NCI-H2107 treated with DMSO at 0.1 percent for 48 hours (cell line): ENCODE measurements around the gene NBEAL1.
"Not testable (repeated sequence)": the region's sequence is repeated elsewhere in the genome, so short reads cannot be mapped to it uniquely, and the experiment has no call there.

Experiments
- DNase-seq: peaks from one replicate; lab custom pipeline; 2025; ENCODE audit not compliant: unreplicated experiment; lab: John Stamatoyannopoulos, UW

NBEAL1 gene

GRCh38 chr2:203014456-203015199, at the start of gene NBEAL1:
Gene NBEAL1 (plus strand): TSS chr2:203014875. CDS start chr2:203016385, 1,510 bp downstream.
- DNase-seq = peak; percentile 95

DNA sequence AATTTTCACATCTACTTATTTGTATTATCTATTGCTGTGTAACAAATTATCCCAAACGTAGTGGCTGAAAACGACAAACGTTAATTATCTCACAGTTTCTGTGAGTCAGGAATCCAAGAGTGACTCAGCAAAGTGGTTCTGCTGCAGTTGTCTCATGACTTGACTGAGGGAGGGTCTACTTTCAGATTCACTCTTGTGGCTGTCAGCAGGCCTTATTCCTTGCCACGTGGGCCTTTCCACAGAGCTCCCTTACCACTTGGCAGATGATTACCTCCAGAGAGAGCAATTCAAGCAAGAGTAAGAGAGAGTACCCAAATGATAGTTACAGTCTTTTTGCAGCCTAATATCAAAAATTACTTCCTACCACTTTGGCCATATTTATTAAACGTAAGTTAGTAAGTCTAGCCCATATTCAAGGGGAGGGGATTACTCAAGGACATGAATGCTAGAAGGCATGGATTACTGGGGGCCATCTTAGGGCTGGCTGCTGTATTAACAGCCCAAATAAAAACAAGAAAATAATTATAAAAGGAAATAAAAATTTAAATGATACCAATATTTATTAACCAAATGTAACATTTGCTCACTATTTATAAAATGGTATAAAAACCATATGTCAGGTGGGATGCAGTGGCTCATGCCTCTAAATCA, 48.7 kb upstream of the NBEAL1 start:
- DNase-seq = no peak

GRCh38 chr2:202969404-202969803, 45.3 kb upstream of the NBEAL1 start:
- not testable (repeated sequence) for DNase-seq

GRCh38 chr2:202976809-202977208, 37.9 kb upstream of the NBEAL1 start:
- no peak for DNase-seq

DNA sequence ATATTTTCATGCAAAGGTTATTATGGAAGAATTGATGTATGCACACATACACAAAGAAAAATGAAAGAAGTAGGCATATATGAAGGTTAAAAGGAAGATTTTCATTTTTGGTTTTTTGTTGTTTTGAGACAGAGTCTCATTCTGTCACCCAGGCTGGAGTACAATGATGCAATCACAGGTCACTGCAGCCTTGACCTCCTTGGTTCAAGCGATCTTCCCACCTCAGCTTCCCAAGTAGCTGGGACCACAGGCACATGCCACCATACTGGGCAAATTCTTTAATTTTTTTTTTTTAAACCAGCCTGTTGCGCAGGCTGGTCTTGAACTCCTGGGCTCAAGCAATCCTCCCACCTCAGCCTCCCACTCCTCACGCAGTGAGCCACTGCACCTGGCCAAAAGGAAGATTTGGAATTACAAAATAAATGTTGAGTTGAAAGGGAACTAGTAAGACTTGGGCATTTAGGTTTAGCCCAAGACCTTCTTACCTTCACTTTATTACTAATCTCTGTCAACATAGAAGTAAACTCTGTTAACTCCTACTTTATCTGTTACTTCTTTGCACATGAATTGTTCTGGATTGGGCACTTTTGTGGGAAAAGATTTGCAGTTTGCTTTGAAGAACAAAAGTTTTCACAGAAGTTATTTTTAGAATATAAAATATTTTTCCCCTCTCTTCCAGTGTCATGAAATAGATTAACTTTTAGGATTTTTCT, 31.7 kb upstream of the NBEAL1 start:
- no peak for DNase-seq

DNA sequence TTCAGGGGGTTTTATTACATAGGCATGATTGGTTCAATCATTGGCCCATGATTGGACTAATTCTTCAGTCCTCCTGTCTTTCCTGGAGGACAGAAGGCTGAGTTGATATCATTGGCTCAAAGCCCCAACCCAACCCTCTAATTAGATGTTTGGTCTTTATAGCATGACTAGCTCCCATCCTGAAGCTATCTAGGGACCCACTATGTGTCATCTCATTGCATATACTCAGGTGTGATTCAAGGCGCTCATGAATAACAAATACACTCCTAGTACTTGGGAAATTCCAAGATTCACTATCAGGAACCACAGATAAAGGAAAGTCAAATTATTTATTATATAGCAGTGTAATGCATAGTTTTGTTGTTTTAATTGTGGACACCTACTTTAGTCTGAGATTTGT, 24.9 kb upstream of the NBEAL1 start:
- no peak for DNase-seq

- DNase-seq = no peak
Observed at GRCh38 chr2:202990501-202990900, 24.2 kb upstream of the NBEAL1 start.

- not testable (repeated sequence) for DNase-seq
Observed at GRCh38 chr2:202997113-202997512, 17.6 kb upstream of the NBEAL1 start.

DNA sequence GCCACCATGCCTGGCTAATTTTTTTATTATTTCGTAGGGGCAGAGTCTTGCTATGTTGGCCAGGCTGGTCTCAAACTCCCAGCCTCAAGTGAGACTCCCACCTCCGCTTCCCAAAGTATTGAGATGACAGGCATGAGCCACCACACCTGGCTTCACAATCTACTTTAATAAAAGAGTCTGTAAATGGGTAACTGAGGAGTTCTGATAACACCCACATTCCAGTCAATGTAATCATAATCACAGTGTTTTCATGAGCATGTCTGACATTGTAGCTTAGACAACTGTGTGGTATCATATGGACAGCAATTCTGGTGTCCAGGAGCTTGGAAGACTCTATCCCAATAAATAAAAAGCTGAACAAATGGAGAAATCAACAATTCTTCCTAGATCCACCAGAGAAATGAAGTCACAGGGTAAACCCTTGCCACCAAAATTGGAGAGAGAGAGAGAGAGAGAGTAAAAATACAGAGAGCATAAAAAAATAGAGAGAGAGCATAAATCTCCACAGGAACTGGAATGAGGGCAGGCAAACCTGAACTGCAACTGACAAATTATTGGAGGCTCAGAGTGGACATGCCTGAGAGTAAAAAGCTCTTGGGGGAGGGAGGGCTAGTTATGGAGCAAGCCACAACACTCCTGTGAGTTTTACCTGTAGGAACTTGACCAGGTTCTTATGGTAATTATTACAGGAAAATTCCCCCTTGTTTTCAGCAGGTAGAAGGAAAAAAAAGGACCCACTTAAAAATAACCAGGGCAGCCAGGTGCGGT, 12.4 kb upstream of the NBEAL1 start:
- DNase-seq = no peak

DNA sequence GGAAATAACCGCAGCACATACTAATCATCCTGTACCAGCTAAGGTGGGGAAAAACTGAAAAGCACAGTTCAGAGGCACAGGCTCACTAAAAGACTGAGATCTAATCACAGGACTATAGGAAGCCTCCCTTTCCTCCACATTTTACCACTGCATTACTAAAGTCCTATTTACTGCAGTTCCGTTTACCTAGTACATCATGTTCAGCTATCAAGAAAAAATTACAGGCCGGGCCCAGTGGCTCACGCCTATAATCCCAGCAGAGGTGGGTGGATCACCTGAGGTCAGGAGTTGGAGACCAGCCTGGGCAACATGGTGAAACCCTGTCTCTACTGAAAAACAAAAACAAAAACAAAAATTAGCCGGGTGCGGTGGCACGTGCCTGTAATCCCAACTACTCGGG, 11.0 kb upstream of the NBEAL1 start:
- no peak for DNase-seq

- DNase-seq = no peak
Observed at GRCh38 chr2:203016716-203017115, 2.0 kb downstream of the NBEAL1 start.

DNA sequence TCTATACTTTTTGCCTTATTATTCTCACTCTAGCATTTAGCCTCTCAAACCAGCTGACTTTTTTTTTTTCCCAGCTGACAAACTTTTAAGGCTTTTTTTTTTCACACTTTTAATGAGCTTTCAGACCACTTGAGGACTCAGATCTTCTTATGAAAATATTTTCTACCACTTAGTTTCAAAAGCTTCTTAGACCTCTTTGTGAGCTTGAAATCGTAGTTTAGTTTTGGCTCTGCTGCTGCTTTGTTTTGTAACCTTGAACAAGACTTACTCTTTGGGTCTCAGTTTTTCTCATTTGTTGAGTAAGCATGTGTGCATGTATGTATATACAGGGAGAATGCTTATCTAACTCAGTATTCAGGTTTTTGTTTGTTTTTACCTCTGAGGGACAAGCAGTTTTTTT, 3.5 kb downstream of the NBEAL1 start:
- no peak for DNase-seq

DNA sequence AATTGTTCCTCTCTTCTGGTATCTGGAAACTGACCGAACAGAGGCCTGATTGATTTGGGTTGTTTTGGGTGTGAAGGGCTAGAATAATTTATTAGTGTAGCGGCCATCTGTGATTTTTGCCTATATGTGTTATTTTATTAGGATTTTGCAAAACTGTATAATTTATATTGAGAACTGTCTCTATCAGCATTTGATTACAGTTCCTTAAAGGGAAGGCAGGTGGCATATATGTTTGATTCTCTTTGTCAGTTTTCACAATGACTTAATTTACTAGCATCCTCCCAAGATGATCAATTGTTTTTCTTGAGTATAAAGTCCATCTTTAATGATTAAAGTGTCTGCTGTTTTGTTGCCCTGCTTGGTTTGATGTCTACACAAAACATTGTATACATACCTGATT, 4.5 kb downstream of the NBEAL1 start:
- DNase-seq = no peak

- DNase-seq = no peak
Observed at GRCh38 chr2:203021991-203022390, 7.3 kb downstream of the NBEAL1 start.

DNA sequence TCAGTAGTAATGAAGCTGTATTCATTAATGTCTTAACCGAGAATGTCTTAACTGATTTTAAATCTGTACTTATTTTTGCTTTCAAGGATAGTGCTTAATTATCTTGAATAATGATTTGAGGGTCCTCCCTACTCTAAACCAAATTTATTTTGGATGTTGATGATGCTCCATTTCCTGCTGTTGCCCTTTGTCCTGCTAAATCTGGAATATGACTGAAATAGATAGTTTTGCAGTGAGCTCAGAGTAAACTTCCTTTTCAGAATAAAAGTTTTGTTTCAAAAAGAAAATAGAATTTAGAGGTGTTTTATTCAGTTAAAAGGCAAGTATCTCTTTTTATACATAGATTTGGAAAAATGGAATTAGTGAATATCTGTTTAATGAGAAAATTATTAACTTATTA, 8.1 kb downstream of the NBEAL1 start:
- DNase-seq = no peak

GRCh38 chr2:203025592-203025991, 10.9 kb downstream of the NBEAL1 start:
- DNase-seq = no peak

DNA sequence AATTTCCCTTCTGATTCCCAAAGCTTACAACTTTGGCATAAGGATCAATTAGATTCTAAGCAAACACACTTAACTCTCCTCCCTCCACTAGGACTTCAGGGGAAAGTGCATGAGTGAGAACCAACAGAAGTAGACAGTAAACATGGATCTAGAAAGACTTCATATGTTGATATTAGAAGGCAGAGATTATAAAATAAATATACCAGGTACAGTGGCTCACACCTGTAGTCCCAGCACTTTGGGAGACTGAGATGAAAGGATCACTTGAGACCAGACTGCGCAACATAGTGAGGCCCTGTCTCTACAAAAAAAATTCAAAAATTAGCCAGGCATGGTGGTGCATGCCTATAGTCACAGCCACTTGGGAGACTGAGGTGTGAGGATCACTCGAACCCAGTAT, 15.9 kb downstream of the NBEAL1 start:
- DNase-seq = no peak

DNA sequence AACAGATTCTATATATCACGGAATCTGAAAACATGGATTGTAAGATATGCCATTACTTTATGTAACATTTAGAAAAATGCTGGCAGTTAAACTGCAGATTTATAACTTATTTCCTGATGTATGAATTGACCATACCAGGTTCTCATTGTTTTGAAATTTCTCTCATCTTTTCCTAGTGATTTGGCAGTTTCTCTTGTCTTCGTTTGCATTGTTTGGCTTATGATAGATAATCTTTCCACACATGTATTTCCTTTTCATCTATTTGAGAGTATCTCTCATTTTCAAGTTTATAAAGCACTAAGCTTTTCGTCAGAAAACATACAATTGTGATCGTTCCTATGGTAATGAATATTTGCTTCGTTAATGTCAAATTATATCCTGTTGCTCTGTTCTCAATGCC, 16.3 kb downstream of the NBEAL1 start:
- no peak for DNase-seq

DNA sequence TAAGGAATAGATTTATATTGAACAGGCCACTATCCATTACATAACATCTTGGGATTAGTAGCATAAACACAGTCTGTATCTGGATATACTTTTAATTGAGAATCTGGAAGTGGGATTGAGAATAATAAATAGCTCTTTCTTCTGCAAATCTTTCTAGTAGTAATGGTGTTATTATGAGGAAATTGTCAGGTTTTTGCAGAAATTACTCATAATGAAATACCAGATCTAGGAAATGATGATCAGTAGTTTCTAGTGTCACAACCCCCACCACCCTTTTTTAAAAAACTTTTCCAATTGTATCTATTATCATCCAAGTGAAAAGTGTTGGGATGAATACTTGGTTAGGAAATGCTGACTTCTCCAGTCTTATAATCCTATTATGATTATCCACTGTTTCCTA, 18.7 kb downstream of the NBEAL1 start:
- no peak for DNase-seq

GRCh38 chr2:203035879-203036470, 21.3 kb downstream of the NBEAL1 start:
- no peak for DNase-seq

- no peak for DNase-seq
Observed at GRCh38 chr2:203037026-203037425, 22.4 kb downstream of the NBEAL1 start.
